Measurements from ENCODE around the gene DDX46. TPM values are rescaled to one million over a fixed set of nuclear protein-coding genes. Genes with fewer than 3 reads are reported as not detected.
"Not testable (repeated sequence)": the region's sequence is repeated elsewhere in the genome, so short reads cannot be mapped to it uniquely, and the experiment has no call there.

The DDX46 gene, protein sequence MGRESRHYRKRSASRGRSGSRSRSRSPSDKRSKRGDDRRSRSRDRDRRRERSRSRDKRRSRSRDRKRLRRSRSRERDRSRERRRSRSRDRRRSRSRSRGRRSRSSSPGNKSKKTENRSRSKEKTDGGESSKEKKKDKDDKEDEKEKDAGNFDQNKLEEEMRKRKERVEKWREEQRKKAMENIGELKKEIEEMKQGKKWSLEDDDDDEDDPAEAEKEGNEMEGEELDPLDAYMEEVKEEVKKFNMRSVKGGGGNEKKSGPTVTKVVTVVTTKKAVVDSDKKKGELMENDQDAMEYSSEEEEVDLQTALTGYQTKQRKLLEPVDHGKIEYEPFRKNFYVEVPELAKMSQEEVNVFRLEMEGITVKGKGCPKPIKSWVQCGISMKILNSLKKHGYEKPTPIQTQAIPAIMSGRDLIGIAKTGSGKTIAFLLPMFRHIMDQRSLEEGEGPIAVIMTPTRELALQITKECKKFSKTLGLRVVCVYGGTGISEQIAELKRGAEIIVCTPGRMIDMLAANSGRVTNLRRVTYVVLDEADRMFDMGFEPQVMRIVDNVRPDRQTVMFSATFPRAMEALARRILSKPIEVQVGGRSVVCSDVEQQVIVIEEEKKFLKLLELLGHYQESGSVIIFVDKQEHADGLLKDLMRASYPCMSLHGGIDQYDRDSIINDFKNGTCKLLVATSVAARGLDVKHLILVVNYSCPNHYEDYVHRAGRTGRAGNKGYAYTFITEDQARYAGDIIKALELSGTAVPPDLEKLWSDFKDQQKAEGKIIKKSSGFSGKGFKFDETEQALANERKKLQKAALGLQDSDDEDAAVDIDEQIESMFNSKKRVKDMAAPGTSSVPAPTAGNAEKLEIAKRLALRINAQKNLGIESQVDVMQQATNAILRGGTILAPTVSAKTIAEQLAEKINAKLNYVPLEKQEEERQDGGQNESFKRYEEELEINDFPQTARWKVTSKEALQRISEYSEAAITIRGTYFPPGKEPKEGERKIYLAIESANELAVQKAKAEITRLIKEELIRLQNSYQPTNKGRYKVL
- total RNA-seq, result 10 to 100 TPM; 61.4 to 74.8 (median 67.2) TPM
- 67.5 TPM for total RNA-seq (2013)

DNA sequence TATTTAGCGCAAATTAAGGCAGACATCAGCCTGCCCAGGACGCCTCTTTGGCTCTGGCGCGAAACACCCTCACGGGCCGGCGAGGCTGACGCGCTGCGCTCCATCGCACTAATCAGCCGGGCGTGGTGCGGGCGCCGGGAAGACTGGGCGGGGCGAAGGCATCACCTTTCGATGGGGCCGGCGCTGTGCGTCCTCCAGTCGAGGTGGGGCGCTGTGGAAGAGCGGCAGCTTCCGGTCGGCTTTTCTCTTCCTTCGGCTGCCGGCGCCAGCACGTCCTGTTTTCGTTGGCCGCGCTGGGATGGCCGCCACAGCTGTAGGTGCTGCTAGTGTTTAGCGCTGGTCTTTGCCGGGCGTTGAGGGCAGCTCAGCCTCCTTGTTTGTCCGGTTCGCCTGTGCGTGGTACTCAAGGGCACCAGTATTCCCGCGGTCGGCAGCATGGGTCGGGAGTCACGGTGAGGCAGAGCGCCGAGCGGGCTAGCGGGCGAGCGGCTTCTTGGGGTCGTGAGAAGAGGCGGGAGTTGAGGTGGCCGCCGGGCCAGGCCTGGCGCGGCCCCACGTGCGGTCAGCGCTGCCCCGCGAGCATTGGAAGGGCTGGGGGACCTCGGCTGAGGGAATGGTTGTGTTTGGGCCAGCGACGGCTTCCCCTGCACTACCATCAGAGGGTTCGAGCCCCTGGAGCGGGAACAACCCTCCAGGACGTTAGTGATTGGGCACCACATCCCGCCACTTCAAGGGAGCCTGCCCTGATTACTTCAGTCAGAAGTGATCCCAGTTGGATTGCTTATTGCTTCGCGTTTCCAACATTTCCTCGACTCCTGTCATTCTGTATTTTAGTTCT lies at the start of gene DDX46:
TSS of gene DDX46 (plus strand) at position 276 of the 838 bp plus-strand sequence. CDS start at position 436, 160 bp downstream.
- Histone ChIP-seq H3K4me3 (ENCODE audit: low read length) (peak within 1 kb of the TSS; percentile 77), H3K27ac (ENCODE audit: low read length) (peak within 1 kb of the TSS; percentile 54), H3K4me1 (ENCODE audit: control insufficient read depth, insufficient read depth, low read length) (peaks cover 13% of the 10 kb centered on the region), H3K27me3 (ENCODE audit: control insufficient read depth, insufficient read depth, low read length) (no peaks in the 10 kb centered on the region), H3K9me3 (ENCODE audit: control insufficient read depth, insufficient read depth, low read length) (no peaks in the 10 kb centered on the region), H3K36me3 (ENCODE audit: control insufficient read depth, insufficient read depth, low read length) (peaks cover under 1% of the 10 kb centered on the region)
- Mint-ChIP-seq H3K27ac (peak within 1 kb of the TSS; percentile 96 to 98), H3K9me3 (no peaks in the 10 kb centered on the region), H3K36me3 (no peaks in the 10 kb centered on the region), H3K27me3 (ENCODE audit: low read depth in 2 of 2) (no peaks in the 10 kb centered on the region), H3K4me1 (peaks cover 34 to 44% of the 10 kb centered on the region in 2 donors), H3K4me3 (peak within 1 kb of the TSS; percentile 100)
- ATAC-seq (peak; percentile 97 to 99 (median 99)), DNase-seq (peak; percentile 90 to 96)
- intact Hi-C loops (cut with micrococcal nuclease), result loop anchor here (1.0 kb wide), 2 partner anchors 20 to 116 kb away; partner anchors contain the start of genes CAMLG and TXNDC15
- WGBS (ENCODE audit: insufficient coverage), result 0% methylated on average over 73 of the region's 73 CpGs
- TF ChIP-seq, protein P1, sequence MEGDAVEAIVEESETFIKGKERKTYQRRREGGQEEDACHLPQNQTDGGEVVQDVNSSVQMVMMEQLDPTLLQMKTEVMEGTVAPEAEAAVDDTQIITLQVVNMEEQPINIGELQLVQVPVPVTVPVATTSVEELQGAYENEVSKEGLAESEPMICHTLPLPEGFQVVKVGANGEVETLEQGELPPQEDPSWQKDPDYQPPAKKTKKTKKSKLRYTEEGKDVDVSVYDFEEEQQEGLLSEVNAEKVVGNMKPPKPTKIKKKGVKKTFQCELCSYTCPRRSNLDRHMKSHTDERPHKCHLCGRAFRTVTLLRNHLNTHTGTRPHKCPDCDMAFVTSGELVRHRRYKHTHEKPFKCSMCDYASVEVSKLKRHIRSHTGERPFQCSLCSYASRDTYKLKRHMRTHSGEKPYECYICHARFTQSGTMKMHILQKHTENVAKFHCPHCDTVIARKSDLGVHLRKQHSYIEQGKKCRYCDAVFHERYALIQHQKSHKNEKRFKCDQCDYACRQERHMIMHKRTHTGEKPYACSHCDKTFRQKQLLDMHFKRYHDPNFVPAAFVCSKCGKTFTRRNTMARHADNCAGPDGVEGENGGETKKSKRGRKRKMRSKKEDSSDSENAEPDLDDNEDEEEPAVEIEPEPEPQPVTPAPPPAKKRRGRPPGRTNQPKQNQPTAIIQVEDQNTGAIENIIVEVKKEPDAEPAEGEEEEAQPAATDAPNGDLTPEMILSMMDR (IDR thresholded peaks at IDR 0.05), result peak; percentile 74

DNA sequence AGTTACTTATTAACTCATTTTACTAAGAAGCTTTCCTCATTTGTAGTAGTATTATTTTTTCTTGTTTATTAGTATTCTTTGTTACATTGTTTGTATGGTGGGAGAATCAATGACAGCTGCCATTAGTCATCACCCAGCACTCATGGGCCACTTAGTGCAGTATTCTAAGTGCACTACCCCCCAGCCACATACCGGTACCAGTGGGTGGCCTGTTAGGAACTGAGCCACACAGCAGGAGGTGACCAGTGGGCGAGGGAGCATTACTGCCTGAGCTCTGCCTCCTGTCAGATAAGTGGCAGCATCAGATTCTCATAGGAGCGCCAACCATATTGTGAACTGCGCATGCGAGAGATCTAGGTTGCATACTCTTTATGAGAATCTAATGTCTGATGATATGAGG lies 44.5 kb upstream of the DDX46 start:
- H3K36me3 ChIP-seq (ENCODE audit: control insufficient read depth, insufficient read depth, low read length), result peaks cover 48% of the 10 kb centered on the region

DNA sequence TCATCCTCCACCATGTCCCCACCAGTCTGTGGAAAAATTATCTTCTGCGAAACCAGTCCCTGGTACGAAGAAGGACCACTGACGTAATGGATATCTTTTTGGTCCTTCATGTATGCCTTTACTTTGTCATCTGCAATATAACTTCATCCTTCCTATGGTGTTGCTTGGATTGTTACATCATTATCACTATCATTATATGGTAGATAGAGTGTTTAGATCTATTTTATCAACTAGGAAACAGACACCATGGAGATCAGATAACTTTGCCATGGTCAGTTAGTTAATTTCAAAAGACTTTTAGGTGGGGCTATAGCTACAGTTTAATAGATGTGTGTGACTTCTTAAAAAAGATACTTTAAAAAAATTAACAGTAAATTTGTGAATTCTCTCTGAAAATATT lies 44.0 kb upstream of the DDX46 start:
- Mint-ChIP-seq H3K27me3 (ENCODE audit: low read depth in 2 of 2) (no peaks in the 10 kb centered on the region), H3K9me3 (no peaks in the 10 kb centered on the region), H3K36me3 (peaks cover 7% of the 10 kb centered on the region), H3K4me3 (no peak overlapping the region), H3K4me1 (no peaks in the 10 kb centered on the region), H3K27ac (no peak overlapping the region)
- H3K27ac ChIP-seq (ENCODE audit: low read length), result no peak overlapping the region
- intact Hi-C loops (cut with micrococcal nuclease), result no loop called here
- DNase-seq, result no peak
- no peaks in the 10 kb centered on the region for H3K9me3 ChIP-seq (ENCODE audit: control insufficient read depth, insufficient read depth, low read length)
- ATAC-seq, result peak in 1 of 3 donors; percentile 85
- TF ChIP-seq, protein P1 (IDR thresholded peaks at IDR 0.05), result no peak
- no peak overlapping the region for H3K4me3 ChIP-seq (ENCODE audit: low read length)
- no peaks in the 10 kb centered on the region for H3K4me1 ChIP-seq (ENCODE audit: control insufficient read depth, insufficient read depth, low read length)
- peaks cover 47% of the 10 kb centered on the region for H3K36me3 ChIP-seq (ENCODE audit: control insufficient read depth, insufficient read depth, low read length)
- no peaks in the 10 kb centered on the region for H3K27me3 ChIP-seq (ENCODE audit: control insufficient read depth, insufficient read depth, low read length)
- WGBS (ENCODE audit: insufficient coverage), result 93% methylated on average over 3 of the region's 3 CpGs

More for the DNA sequence above, 44.5 kb upstream of the DDX46 start:
- 98% methylated on average over 3 of the region's 5 CpGs for WGBS (ENCODE audit: insufficient coverage)
- Mint-ChIP-seq H3K4me1 (no peaks in the 10 kb centered on the region), H3K36me3 (peaks cover 7% of the 10 kb centered on the region), H3K9me3 (no peaks in the 10 kb centered on the region), H3K27ac (no peak overlapping the region), H3K4me3 (no peak overlapping the region), H3K27me3 (ENCODE audit: low read depth in 2 of 2) (no peaks in the 10 kb centered on the region)
- no peak overlapping the region for H3K4me3 ChIP-seq (ENCODE audit: low read length)
- H3K9me3 ChIP-seq (ENCODE audit: control insufficient read depth, insufficient read depth, low read length), result no peaks in the 10 kb centered on the region
- ATAC-seq (peak in 1 of 3 donors; percentile 32), DNase-seq (no peak)
- H3K27ac ChIP-seq (ENCODE audit: low read length), result no peak overlapping the region
- TF ChIP-seq, protein P1 (IDR thresholded peaks at IDR 0.05), result no peak
- no peaks in the 10 kb centered on the region for H3K4me1 ChIP-seq (ENCODE audit: control insufficient read depth, insufficient read depth, low read length)
- H3K27me3 ChIP-seq (ENCODE audit: control insufficient read depth, insufficient read depth, low read length), result no peaks in the 10 kb centered on the region
- intact Hi-C loops (cut with micrococcal nuclease), result no loop called here

DNA sequence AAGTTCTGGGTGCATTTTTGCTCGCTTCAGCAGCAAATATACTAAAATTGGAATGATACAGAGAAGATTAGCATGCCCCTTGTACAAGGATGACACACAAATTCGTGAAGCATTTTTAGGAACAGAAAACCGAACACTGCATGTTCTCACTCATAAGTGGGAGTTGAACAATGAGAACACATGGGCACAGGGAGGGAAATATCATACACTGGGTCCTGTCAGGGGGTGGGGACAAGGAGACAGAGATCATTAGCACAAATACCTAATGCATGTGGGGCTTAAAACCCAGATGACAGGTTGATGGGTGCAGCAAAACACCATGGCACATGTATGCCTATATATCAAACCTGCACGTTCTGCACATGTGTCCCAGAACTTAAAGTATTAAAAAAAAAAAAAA lies 43.1 kb upstream of the DDX46 start:
- H3K36me3 Mint-ChIP-seq; H3K4me1 Mint-ChIP-seq; H3K4me3 Mint-ChIP-seq; H3K27ac Mint-ChIP-seq; H3K27ac ChIP-seq (ENCODE audit: low read length); H3K27me3 Mint-ChIP-seq (ENCODE audit: low read depth in 2 of 2); H3K9me3 Mint-ChIP-seq; ATAC-seq; H3K4me3 ChIP-seq (ENCODE audit: low read length); H3K4me1 ChIP-seq (ENCODE audit: control insufficient read depth, insufficient read depth, low read length); H3K27me3 ChIP-seq (ENCODE audit: control insufficient read depth, insufficient read depth, low read length); H3K9me3 ChIP-seq (ENCODE audit: control insufficient read depth, insufficient read depth, low read length); intact Hi-C loops (cut with micrococcal nuclease); DNase-seq: not testable (repeated sequence)
- WGBS (ENCODE audit: insufficient coverage), result 96% methylated on average over 4 of the region's 4 CpGs
- peaks cover 49% of the 10 kb centered on the region for H3K36me3 ChIP-seq (ENCODE audit: control insufficient read depth, insufficient read depth, low read length)
